ENCODE measurements around the gene PEAK3.

PEAK3 gene

DNA sequence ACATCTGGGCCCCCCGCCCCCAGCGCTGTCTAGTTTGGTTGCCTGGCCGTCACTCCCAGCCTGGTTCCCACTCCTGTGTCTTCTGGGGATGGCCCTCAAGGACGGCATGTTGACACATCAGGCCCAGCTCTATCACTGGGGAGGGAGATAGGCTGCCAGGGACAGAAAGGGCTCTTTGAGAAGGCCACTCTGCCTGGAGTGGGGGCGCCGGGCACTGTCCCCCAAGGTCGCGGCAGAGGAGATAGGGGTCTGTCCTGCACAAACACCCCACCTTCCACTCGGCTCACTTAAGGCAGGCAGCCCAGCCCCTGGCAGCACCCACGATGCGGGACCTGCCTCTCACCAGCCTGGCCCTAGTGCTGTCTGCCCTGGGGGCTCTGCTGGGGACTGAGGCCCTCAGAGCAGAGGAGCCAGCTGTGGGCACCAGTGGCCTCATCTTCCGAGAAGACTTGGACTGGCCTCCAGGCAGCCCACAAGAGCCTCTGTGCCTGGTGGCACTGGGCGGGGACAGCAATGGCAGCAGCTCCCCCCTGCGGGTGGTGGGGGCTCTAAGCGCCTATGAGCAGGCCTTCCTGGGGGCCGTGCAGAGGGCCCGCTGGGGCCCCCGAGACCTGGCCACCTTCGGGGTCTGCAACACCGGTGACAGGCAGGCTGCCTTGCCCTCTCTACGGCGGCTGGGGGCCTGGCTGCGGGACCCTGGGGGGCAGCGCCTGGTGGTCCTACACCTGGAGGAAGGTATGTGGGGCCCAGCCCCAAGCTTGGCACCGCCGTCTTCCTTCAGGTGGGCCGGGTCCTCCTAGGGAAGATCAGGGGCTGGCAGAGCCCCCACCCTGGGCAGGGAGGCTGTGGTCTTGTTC lies 32.7 kb downstream of the PEAK3 start, which contains the start of gene AMH:
Gene AMH (plus strand): TSS at position 314 of the 857 bp plus-strand sequence. CDS start 10 bp downstream, at position 324.
- DNase-seq, result no peak

DNA sequence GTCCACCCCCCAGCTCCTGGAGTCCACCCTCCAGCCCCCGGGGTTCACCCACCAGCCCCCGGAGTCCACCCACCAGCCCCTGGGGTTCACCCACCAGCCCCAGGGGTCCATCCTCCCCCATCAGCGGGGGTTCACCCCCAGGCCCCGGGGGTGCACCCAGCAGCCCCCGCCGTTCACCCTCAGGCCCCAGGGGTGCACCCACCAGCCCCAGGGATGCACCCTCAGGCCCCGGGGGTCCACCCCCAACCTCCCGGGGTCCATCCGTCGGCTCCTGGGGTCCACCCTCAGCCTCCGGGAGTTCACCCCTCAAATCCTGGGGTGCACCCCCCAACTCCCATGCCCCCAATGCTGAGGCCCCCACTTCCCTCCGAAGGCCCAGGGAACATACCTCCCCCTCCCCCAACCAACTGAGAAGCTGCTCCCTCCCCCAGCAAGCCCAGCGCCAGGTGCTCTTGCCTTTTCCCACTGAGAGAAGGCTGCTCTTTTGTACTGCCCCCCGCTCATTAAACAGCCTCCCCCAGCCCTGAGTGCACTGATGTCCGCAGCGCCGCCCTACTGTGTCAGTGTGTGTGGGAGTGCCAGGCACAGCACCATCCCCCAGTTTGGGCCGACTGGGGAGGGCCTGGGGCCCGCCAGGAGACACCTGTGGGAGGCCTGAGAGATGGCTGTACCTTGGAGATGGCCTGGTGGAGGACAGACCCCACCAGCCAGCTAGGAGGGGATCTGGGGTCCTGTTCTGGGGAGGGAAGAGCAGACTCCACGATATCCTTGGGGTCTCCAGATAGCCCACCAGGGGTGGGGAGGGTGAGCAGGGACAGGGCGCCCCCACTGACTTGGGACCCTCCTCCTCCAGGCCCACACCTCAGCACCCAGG lies 33.6 kb downstream of the PEAK3 start:
- DNase-seq, result no peak

DNA sequence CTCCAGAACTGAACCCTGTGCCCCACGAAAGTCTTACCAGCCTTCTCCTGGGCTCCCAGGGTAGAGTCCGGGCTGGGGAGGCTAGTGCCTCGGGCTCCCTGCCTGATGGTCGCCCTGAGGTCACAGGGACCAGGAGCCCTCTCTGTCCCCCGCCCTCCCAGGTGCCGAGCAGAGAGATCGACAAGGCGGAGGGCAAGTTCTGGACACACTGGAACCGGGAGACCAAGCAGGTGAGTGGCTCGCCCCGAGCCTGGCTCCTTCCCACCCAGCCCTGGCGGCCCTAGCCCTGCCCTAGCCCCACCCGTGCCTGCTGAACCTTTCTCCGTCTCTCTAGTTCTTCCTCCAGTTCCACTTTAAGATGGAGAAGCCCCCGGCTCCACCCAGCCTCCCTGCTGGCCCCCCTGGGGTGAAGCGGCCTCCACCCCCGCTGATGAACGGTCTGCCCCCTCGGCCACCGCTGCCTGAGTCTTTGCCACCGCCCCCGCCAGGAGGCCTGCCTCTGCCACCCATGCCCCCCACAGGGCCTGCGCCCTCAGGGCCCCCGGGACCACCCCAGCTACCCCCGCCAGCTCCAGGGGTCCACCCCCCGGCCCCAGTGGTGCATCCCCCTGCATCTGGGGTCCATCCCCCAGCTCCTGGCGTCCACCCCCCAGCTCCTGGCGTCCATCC lies 34.4 kb downstream of the PEAK3 start:
- DNase-seq, result no peak

GRCh38 chr19:2246801-2247361 lies 35.1 kb downstream of the PEAK3 start:
- DNase-seq, result no peak

- DNase-seq, result no peak
Observed at GRCh38 chr19:2246014-2246620, 35.9 kb downstream of the PEAK3 start.

- DNase-seq, result no peak
Observed at GRCh38 chr19:2245273-2245672, 36.7 kb downstream of the PEAK3 start.

DNA sequence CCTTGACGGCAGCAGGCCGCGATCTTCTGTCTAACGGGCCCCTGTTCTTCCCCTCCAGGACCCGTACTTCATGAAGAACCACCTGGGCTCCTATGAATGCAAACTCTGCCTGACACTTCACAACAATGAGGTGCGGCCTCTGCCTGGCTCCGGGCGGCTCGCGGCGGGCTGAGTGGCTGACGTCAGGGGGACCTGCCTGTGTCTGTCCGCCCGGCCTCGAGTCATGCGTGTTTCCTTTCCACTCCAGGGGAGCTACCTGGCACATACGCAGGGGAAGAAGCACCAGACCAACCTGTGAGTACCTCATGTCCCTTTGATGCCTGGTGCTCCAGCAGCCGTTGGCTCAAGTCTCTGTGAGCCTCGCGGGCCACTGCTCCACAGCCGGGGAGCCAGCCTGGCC lies 37.5 kb downstream of the PEAK3 start:
- DNase-seq, result no peak

DNA sequence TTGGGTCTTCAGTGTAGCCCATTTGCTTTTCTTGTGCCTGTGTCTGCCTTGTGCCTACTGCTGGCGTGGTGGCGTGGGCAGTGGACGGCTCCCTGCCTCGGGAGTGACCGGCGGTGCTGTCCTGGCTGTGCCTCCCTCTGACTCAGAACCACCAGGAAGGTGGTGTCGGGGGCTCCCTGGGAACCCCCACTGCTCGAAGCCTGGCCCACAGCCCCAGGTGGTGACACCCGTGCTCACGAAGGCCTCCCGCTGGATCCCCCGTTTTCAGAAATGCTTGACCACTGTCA lies 37.9 kb downstream of the PEAK3 start:
- DNase-seq, result no peak

- DNase-seq, result no peak
Observed at GRCh38 chr19:2243274-2244124, 38.5 kb downstream of the PEAK3 start.

DNA sequence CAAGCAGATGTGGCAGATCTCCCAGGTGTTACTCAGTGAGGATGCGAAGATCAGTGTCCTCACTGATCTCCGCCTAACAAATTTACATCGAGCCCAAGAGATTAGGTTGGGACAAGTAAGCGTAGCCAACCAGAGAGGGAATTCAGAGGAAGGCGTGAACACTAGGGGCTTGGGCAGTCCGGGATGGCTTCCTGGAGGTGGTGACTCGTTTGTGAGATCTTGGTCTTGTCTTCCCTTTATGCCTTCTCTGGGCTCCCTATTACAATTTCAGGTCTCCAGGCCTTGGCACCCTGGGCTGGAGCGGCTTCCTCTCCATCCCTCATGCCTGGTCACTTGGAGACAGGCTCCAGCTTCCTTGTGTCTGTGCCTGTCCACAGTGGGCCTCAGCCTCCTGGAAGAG lies 39.2 kb downstream of the PEAK3 start:
- no peak for DNase-seq

DNA sequence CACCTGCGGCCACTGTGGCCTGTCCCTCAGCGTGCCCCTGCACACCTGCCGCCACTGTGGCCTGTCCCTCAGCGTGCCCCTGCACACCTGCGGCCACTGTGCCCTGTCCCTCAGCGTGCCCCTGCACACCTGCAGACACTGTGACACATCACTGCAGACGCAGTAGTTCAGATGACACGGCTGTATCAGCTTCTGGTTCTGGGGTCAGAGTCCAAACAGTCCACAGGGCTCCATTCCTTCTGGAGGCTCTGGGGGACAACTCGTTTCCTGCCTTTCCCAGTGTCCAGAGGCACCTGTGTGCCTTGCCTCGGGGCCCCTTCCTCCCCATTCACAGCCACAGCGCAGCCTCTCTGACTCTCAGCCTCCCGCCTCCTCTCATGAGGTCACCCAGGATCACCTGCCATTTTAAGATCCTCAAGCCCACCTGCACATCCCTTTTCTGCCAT lies 39.9 kb downstream of the PEAK3 start:
- no peak for DNase-seq

- DNase-seq, result no peak
Observed at GRCh38 chr19:2240881-2241760, 40.9 kb downstream of the PEAK3 start.

- DNase-seq, result no peak
Observed at GRCh38 chr19:2239771-2240770, 41.9 kb downstream of the PEAK3 start.

- DNase-seq, result no peak
Observed at GRCh38 chr19:2239173-2239572, 42.8 kb downstream of the PEAK3 start.

DNA sequence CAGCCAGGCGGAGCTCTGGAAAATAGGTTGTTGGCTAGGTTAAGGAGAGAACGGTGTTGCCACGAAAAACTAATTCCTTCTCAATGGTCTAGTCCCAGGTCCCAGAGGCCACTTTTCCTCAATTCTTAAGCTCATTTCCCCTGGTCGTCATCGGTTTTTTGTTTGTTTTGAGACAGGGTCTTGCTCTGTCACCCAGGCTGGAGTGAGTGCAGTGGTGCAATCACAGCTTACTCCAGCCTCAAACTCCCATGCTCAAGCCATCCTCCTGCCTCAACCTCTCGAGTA lies 44.2 kb downstream of the PEAK3 start:
- DNase-seq, result no peak

DNA sequence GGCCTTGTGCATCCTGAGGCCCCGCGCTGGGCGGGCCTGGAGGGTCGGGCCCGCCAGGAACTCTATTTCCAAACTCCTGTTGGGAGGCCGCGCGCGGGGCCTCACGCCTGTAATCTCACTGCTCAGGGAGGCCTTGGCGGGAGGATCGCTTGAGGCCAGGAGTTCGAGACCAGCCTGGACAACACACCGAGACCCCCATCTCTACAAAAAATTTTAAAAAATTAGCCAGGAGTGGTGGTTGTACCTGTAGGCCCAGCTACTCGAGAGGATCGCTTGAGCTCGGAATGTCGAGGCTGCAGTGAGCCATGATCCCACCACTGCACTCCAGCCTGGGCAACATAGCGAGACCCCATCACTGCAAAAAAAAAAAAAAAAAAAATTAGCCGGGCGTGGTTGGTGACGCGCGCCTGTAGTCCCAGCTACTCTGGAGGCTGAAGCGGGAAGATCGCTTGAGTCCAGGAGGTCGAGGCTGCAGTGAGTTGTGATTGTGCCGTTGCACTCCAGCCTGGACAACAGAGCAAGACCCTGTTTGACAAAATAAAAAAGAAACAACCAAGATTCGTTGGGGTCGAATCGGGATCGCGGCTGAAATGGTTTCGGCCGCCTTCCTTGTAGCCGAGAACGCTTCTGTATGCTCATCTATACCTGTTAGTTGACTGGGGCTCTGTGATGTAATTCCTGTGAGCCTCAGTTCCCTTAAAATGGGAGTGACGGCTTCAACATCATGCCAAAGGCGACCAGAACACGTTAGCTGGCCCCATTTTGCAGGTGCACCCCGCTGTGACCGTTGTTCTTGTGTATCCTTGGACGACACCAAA lies 44.7 kb downstream of the PEAK3 start:
- DNase-seq, result no peak

DNA sequence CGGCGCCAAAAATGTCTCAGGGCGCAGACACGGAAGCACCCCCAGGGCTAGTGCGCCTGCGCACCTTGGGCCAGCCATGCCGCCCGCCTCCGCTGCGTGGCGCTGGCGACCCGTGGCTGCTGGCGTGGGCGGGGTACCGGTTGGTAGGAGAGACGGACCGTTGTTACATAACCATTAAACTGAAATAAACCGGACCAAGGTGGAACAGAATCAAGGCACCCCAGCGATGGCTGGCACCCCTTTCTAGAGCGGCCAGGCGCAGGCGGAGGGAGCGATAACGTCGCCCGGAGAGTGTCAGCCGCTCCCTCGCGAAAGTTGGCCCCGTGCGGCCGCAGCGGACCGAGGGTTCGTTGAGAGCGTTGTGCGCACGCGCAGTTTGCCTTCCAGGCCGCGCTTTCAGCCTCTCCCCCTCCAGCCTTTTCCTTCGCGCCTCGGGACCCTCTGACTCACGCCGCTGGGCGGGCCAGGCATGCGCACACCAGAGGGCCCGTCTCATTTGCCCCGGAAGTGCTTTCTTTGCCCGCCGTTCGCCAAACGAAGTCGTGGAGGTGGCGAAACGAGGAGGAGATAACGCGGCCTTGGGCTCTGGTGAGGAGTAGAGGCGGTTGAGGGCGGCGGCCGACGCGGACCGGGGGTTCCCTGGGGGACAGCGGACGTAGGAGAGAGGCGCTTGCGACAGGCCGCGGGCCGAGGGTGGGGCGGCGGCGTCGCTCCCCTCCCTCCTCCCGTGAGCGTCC lies 45.5 kb downstream of the PEAK3 start, which contains the start of the genes PLEKHJ1 and SF3A2:
Gene PLEKHJ1 (minus strand): TSS at position 16 of the 737 bp plus-strand sequence. CDS start 81 bp downstream, outside the sequence.
Gene SF3A2 (plus strand): TSS at position 511 of the 737 bp plus-strand sequence. CDS start 6,595 bp downstream, outside the sequence.
- DNase-seq, result peak; percentile 96

DNA sequence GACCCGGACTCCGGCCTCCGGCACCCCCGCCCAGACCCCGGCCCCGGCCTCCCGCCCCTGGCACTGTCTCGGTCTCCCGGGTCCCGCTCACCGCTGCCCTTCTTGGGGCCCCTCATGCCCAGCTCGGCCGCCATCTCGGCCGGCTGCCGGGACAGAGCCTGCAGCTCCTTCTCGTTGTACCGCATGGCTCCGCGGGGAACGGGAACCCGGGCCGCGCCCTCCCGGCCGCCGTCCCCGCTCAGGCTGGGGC lies 46.0 kb downstream of the PEAK3 start:
- DNase-seq, result no peak
